ENCODE results near the gene SLC25A42.

Gene SLC25A42

GRCh38 chr19:19033426-19034203 is 30.2 kb upstream of the SLC25A42 start, which contains the start of the genes ARMC6 and SUGP2:
TSS of gene ARMC6 (plus strand) at chr19:19033603. CDS start at chr19:19034210, 607 bp downstream.
TSS of gene SUGP2 (minus strand) at chr19:19033517. CDS start at chr19:19031071, 2,446 bp downstream.
- TF ChIP-seq TAF1 (IDR thresholded peaks at IDR 0.05; ENCODE audit: borderline replicate concordance, low read depth, low read length): peak; percentile 36; the same call in 1 of the 2 replicates
- TF ChIP-seq POLR2AphosphoS5 (IDR thresholded peaks at IDR 0.05; ENCODE audit: low read depth, low read length): no peak; the same call in 1 of the 2 replicates
- peak; percentile 71; the same call in 1 of the 2 replicates for TF ChIP-seq POLR2A (IDR thresholded peaks at IDR 0.05; ENCODE audit: low read depth, low read length)
- peak; percentile 88 for FAIRE-seq

GRCh38 chr19:19034204-19034624 is 29.6 kb upstream of the SLC25A42 start:
- TF ChIP-seq POLR2A (IDR thresholded peaks at IDR 0.05; ENCODE audit: low read depth, low read length) (no peak), POLR2AphosphoS5 (IDR thresholded peaks at IDR 0.05; ENCODE audit: low read depth, low read length) (no peak; the same call in none of the 2 replicates), TAF1 (IDR thresholded peaks at IDR 0.05; ENCODE audit: borderline replicate concordance, low read depth, low read length) (no peak)
- DNase-seq (ENCODE audit: insufficient read length) (peak; percentile 83), FAIRE-seq (no peak)

More at GRCh38 chr19:19033426-19034203, 30.2 kb upstream of the SLC25A42 start, which contains the start of the genes ARMC6 and SUGP2:
- DNase-seq (ENCODE audit: insufficient read length): peak; percentile 95

DNA sequence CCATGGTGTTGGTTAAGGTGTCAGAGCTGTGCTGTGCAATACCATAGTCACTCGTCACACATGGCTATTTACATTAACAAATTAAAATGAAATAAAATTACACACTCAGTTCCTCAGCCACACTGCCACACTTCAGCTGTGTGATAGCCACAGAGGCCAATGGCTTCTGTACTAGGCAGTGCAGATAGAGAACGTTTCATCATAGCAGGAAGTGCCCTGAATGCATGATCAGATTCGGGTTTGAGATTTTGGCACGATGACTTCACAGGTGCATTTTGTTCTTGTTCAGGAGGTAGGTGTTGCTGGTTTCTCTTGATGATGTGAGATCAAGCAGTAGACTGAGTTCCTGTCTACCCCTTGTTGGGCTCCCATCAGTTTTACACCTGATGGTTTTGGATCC is 23.9 kb upstream of the SLC25A42 start:
- FAIRE-seq: peak; percentile 61
- DNase-seq (ENCODE audit: insufficient read length): no peak
- no peak for TF ChIP-seq POLR2A (IDR thresholded peaks at IDR 0.05; ENCODE audit: low read depth, low read length)

DNA sequence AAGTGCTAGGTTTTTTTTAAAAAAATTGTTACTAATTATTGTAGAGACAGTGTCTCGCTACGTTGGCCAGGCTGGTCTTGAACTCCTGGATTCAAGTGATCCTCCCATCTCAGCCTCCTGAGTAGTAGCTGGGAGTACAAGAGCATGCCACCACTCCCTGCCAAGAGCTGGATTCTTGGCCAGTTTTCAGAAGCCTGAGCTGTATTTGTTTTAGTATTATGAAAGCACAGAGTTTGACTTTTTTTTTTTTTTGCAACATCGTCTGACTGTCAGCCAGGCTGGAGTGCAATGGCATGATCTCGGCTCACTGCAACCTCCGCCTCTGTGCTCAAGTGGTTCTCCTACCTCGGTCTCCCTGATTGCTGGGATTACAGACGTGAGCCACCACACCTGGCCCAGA is 23.4 kb upstream of the SLC25A42 start:
- no peak for DNase-seq (ENCODE audit: insufficient read length)
- no peak for FAIRE-seq
- TF ChIP-seq POLR2AphosphoS5 (IDR thresholded peaks at IDR 0.05; ENCODE audit: low read depth, low read length): no peak
- no peak for TF ChIP-seq POLR2A (IDR thresholded peaks at IDR 0.05; ENCODE audit: low read depth, low read length)
- TF ChIP-seq TAF1 (IDR thresholded peaks at IDR 0.05; ENCODE audit: borderline replicate concordance, low read depth, low read length): no peak

DNA sequence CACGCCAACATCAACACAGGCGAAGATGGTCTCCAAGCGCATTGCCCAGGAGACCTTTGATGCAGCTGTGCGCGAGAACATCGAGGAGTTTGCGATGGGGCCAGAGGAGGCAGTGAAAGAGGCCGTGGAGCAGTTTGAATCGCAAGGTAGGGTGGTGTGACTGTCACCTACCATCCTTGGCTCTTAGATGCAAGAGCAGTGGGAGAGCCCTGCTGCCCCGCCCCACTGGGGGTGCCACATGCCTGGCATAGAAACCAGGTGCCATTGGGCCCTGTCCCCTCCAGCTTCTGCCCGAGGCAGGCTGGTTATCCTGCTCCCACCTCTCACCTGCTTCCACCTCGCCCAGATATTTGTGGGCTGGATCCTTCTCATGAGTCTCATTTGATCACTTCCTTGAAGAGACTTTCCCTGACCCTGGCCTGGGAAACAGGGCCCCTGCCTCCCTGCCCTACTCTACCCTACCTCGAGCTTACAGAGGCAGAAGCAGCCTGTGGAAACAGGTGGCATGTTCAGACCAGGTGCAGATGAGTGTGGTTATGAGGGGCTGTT is 21.0 kb upstream of the SLC25A42 start:
- no peak for FAIRE-seq
- TF ChIP-seq POLR2A (IDR thresholded peaks at IDR 0.05; ENCODE audit: low read depth, low read length) (no peak), POLR2AphosphoS5 (IDR thresholded peaks at IDR 0.05; ENCODE audit: low read depth, low read length) (no peak), TAF1 (IDR thresholded peaks at IDR 0.05; ENCODE audit: borderline replicate concordance, low read depth, low read length) (no peak)
- DNase-seq (ENCODE audit: insufficient read length): no peak

GRCh38 chr19:19043481-19043880 is 20.3 kb upstream of the SLC25A42 start:
- TF ChIP-seq POLR2A (IDR thresholded peaks at IDR 0.05; ENCODE audit: low read depth, low read length): no peak
- no peak for TF ChIP-seq POLR2AphosphoS5 (IDR thresholded peaks at IDR 0.05; ENCODE audit: low read depth, low read length)
- TF ChIP-seq TAF1 (IDR thresholded peaks at IDR 0.05; ENCODE audit: borderline replicate concordance, low read depth, low read length): no peak
- no peak for DNase-seq (ENCODE audit: insufficient read length)
- FAIRE-seq: no peak

GRCh38 chr19:19043881-19044280 is 19.9 kb upstream of the SLC25A42 start:
- no peak for TF ChIP-seq POLR2AphosphoS5 (IDR thresholded peaks at IDR 0.05; ENCODE audit: low read depth, low read length)
- TF ChIP-seq POLR2A (IDR thresholded peaks at IDR 0.05; ENCODE audit: low read depth, low read length): no peak
- FAIRE-seq: no peak
- no peak for DNase-seq (ENCODE audit: insufficient read length)

DNA sequence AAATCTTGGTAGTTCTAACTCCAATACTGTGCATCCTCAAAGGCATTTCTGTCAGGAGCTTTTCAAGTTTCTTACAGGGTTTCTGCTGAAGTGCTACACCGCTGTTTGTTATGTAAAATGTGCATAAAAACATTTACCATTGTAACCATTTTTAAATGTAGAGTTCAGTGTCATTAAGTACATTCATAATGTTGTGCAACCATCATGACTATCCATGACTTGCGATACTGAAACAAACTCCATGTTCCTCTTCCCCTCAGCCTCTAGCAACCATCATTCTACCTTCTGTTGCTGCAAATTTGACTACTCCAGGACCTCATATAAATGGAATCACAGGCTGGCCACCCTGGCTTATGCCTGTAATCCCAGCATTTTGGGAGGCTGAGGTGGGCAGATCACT is 14.4 kb upstream of the SLC25A42 start:
- no peak for TF ChIP-seq POLR2A (IDR thresholded peaks at IDR 0.05; ENCODE audit: low read depth, low read length)
- TF ChIP-seq TAF1 (IDR thresholded peaks at IDR 0.05; ENCODE audit: borderline replicate concordance, low read depth, low read length): no peak
- TF ChIP-seq POLR2AphosphoS5 (IDR thresholded peaks at IDR 0.05; ENCODE audit: low read depth, low read length): no peak
- DNase-seq (ENCODE audit: insufficient read length) (no peak), FAIRE-seq (no peak)

GRCh38 chr19:19050104-19050503 is 13.7 kb upstream of the SLC25A42 start:
- TF ChIP-seq POLR2A (IDR thresholded peaks at IDR 0.05; ENCODE audit: low read depth, low read length) (no peak), TAF1 (IDR thresholded peaks at IDR 0.05; ENCODE audit: borderline replicate concordance, low read depth, low read length) (no peak), POLR2AphosphoS5 (IDR thresholded peaks at IDR 0.05; ENCODE audit: low read depth, low read length) (no peak)
- FAIRE-seq (no peak), DNase-seq (ENCODE audit: insufficient read length) (no peak)

GRCh38 chr19:19050731-19051130 is 13.1 kb upstream of the SLC25A42 start:
- DNase-seq (ENCODE audit: insufficient read length) (no peak), FAIRE-seq (no peak)
- TF ChIP-seq TAF1 (IDR thresholded peaks at IDR 0.05; ENCODE audit: borderline replicate concordance, low read depth, low read length): no peak

DNA sequence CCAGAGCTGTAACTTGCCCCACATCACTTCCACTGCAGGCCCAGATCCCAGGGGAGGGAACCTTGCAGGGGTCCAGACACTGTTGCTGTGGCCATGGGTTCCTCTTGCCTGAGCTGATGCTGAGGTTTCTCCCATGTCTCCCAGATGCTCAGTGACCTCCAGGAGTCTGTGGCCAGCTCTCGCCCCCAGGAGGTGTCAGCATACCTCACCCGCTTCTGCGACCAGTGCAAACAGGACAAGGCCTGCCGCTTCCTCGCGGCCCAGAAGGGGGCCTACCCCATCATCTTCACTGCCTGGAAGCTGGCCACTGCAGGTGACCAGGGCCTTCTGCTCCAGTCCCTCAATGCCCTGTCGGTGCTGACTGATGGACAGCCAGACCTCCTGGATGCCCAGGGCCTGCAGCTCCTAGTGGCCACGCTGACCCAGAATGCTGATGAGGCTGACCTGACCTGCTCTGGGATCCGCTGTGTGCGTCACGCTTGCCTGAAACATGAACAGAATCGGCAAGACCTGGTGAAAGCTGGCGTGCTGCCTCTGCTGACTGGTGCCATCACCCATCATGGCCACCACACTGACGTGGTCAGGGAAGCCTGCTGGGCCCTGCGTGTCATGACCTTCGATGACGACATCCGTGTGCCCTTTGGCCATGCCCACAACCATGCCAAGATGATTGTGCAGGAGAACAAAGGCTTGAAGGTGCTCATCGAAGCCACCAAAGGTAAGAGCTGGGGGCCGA is 12.1 kb upstream of the SLC25A42 start:
- TF ChIP-seq POLR2AphosphoS5 (IDR thresholded peaks at IDR 0.05; ENCODE audit: low read depth, low read length) (no peak), TAF1 (IDR thresholded peaks at IDR 0.05; ENCODE audit: borderline replicate concordance, low read depth, low read length) (no peak), POLR2A (IDR thresholded peaks at IDR 0.05; ENCODE audit: low read depth, low read length) (no peak)
- FAIRE-seq (no peak), DNase-seq (ENCODE audit: insufficient read length) (no peak)

Measured in GM12892 (cell line).